ENCODE results near the gene RELN. TPM values are rescaled to one million over a fixed set of nuclear protein-coding genes. Genes with fewer than 3 reads are reported as not detected.

Gene RELN
- total RNA-seq, 2 experiments from 2014 or later: not detected

- H3K36me3 Mint-ChIP-seq (ENCODE audit: low read depth): no peaks in the 10 kb centered on the region
- DNase-seq: no peak
- ATAC-seq: no peak
- H3K27ac Mint-ChIP-seq: no peak overlapping the region
- no peak overlapping the region for H3K4me3 Mint-ChIP-seq
- ChIA-PET CTCF (no interaction called here), POLR2A (no interaction called here)
- H3K4me1 Mint-ChIP-seq: no peaks in the 10 kb centered on the region
- peaks cover 10% of the 10 kb centered on the region for H3K27me3 Mint-ChIP-seq
- intact Hi-C loops (cut with DNase I, micrococcal nuclease): no loop called here
- no peaks in the 10 kb centered on the region for H3K9me3 Mint-ChIP-seq (ENCODE audit: low read depth)
These were observed 447.0 kb downstream of the RELN start for GRCh38 chr7:103542470-103542869.

GRCh38 chr7:103541947-103542346 lies 447.5 kb downstream of the RELN start:
- intact Hi-C loops (cut with DNase I, micrococcal nuclease): no loop called here

GRCh38 chr7:103541026-103541425 lies 448.4 kb downstream of the RELN start:
- ATAC-seq: no peak
- CTCF ChIA-PET: no interaction called here
- POLR2A ChIA-PET: no interaction called here
- Mint-ChIP-seq H3K4me3 (no peak overlapping the region), H3K27me3 (peaks cover 14% of the 10 kb centered on the region), H3K9me3 (ENCODE audit: low read depth) (no peaks in the 10 kb centered on the region), H3K4me1 (no peaks in the 10 kb centered on the region), H3K36me3 (ENCODE audit: low read depth) (no peaks in the 10 kb centered on the region), H3K27ac (no peak overlapping the region)
- DNase-seq: no peak
- intact Hi-C loops (cut with DNase I, micrococcal nuclease): no loop called here

More at GRCh38 chr7:103541947-103542346, 447.5 kb downstream of the RELN start:
- H3K4me3 Mint-ChIP-seq: no peak overlapping the region
- ATAC-seq: no peak
- H3K9me3 Mint-ChIP-seq (ENCODE audit: low read depth): no peaks in the 10 kb centered on the region
- no peak overlapping the region for H3K27ac Mint-ChIP-seq
- DNase-seq: no peak
- peaks cover 14% of the 10 kb centered on the region for H3K27me3 Mint-ChIP-seq
- H3K36me3 Mint-ChIP-seq (ENCODE audit: low read depth): no peaks in the 10 kb centered on the region
- POLR2A ChIA-PET: no interaction called here
- CTCF ChIA-PET: interaction anchor here (0.5 kb wide), 1 partner anchor 377 kb away, joined by 3 read pairs; no protein-coding TSS in a partner anchor
- no peaks in the 10 kb centered on the region for H3K4me1 Mint-ChIP-seq

- H3K4me3 Mint-ChIP-seq: no peak overlapping the region
- ChIA-PET CTCF (no interaction called here), POLR2A (no interaction called here)
- H3K36me3 Mint-ChIP-seq (ENCODE audit: low read depth): no peaks in the 10 kb centered on the region
- DNase-seq (no peak), ATAC-seq (no peak)
- intact Hi-C loops (cut with DNase I, micrococcal nuclease): no loop called here
- H3K27ac Mint-ChIP-seq: no peak overlapping the region
- no peaks in the 10 kb centered on the region for H3K9me3 Mint-ChIP-seq (ENCODE audit: low read depth)
- H3K27me3 Mint-ChIP-seq: peaks cover 11% of the 10 kb centered on the region
- no peaks in the 10 kb centered on the region for H3K4me1 Mint-ChIP-seq
These were observed 449.1 kb downstream of the RELN start for GRCh38 chr7:103540338-103540737.

GRCh38 chr7:103539875-103540274 lies 449.6 kb downstream of the RELN start:
- CTCF ChIA-PET: no interaction called here

GRCh38 chr7:103538964-103539709 lies 450.3 kb downstream of the RELN start:
- intact Hi-C loops (cut with DNase I, micrococcal nuclease): no loop called here
- Mint-ChIP-seq H3K9me3 (ENCODE audit: low read depth) (no peaks in the 10 kb centered on the region), H3K27ac (no peak overlapping the region), H3K4me1 (no peaks in the 10 kb centered on the region), H3K36me3 (ENCODE audit: low read depth) (no peaks in the 10 kb centered on the region), H3K27me3 (peaks cover 10% of the 10 kb centered on the region), H3K4me3 (no peak overlapping the region)
- CTCF ChIA-PET: no interaction called here
- no peak for ATAC-seq
- POLR2A ChIA-PET: no interaction called here
- no peak for DNase-seq

More at GRCh38 chr7:103539875-103540274, 449.6 kb downstream of the RELN start:
- no peak overlapping the region for H3K4me3 Mint-ChIP-seq
- H3K4me1 Mint-ChIP-seq: no peaks in the 10 kb centered on the region
- ATAC-seq (no peak), DNase-seq (no peak)
- POLR2A ChIA-PET: no interaction called here
- no peak overlapping the region for H3K27ac Mint-ChIP-seq
- H3K36me3 Mint-ChIP-seq (ENCODE audit: low read depth): no peaks in the 10 kb centered on the region
- no peaks in the 10 kb centered on the region for H3K9me3 Mint-ChIP-seq (ENCODE audit: low read depth)
- intact Hi-C loops (cut with DNase I, micrococcal nuclease): no loop called here
- peaks cover 10% of the 10 kb centered on the region for H3K27me3 Mint-ChIP-seq

- Mint-ChIP-seq H3K27me3 (peaks cover 21% of the 10 kb centered on the region), H3K36me3 (ENCODE audit: low read depth) (no peaks in the 10 kb centered on the region), H3K4me1 (no peaks in the 10 kb centered on the region), H3K4me3 (no peak overlapping the region), H3K9me3 (ENCODE audit: low read depth) (no peaks in the 10 kb centered on the region), H3K27ac (no peak overlapping the region)
- intact Hi-C loops (cut with DNase I, micrococcal nuclease): no loop called here
- ChIA-PET POLR2A (no interaction called here), CTCF (no interaction called here)
- ATAC-seq (no peak), DNase-seq (no peak)
These were observed 455.7 kb downstream of the RELN start for GRCh38 chr7:103533761-103534160.

GRCh38 chr7:103532955-103533354 lies 456.5 kb downstream of the RELN start:
- DNase-seq (no peak), ATAC-seq (no peak)
- intact Hi-C loops (cut with DNase I, micrococcal nuclease): no loop called here
- POLR2A ChIA-PET: no interaction called here
- Mint-ChIP-seq H3K4me3 (no peak overlapping the region), H3K27ac (no peak overlapping the region), H3K9me3 (ENCODE audit: low read depth) (no peaks in the 10 kb centered on the region), H3K27me3 (peaks cover 23% of the 10 kb centered on the region), H3K36me3 (ENCODE audit: low read depth) (no peaks in the 10 kb centered on the region), H3K4me1 (no peaks in the 10 kb centered on the region)
- CTCF ChIA-PET: no interaction called here

GRCh38 chr7:103528152-103528551 lies 461.3 kb downstream of the RELN start:
- Mint-ChIP-seq H3K9me3 (ENCODE audit: low read depth) (no peaks in the 10 kb centered on the region), H3K27ac (no peak overlapping the region), H3K36me3 (ENCODE audit: low read depth) (no peaks in the 10 kb centered on the region), H3K4me3 (no peak overlapping the region), H3K4me1 (no peaks in the 10 kb centered on the region), H3K27me3 (peaks cover 21% of the 10 kb centered on the region)
- intact Hi-C loops (cut with DNase I, micrococcal nuclease): no loop called here
- ATAC-seq (no peak), DNase-seq (no peak)
- POLR2A ChIA-PET: no interaction called here
- CTCF ChIA-PET: no interaction called here

- CTCF ChIA-PET: interaction anchor here (1.1 kb wide), 1 partner anchor 12 kb away, joined by 3 read pairs; no protein-coding TSS in a partner anchor
- POLR2A ChIA-PET: no interaction called here
- no peak for DNase-seq
- Mint-ChIP-seq H3K27ac (no peak overlapping the region), H3K36me3 (ENCODE audit: low read depth) (no peaks in the 10 kb centered on the region), H3K27me3 (peaks cover 15% of the 10 kb centered on the region), H3K9me3 (ENCODE audit: low read depth) (no peaks in the 10 kb centered on the region), H3K4me1 (no peaks in the 10 kb centered on the region), H3K4me3 (no peak overlapping the region)
- ATAC-seq: no peak
- intact Hi-C loops (cut with DNase I, micrococcal nuclease): no loop called here
These were observed 463.5 kb downstream of the RELN start for GRCh38 chr7:103525937-103526336.

- Mint-ChIP-seq H3K27ac (no peak overlapping the region), H3K9me3 (ENCODE audit: low read depth) (no peaks in the 10 kb centered on the region), H3K27me3 (peaks cover 8% of the 10 kb centered on the region), H3K36me3 (ENCODE audit: low read depth) (no peaks in the 10 kb centered on the region), H3K4me1 (no peaks in the 10 kb centered on the region), H3K4me3 (no peak overlapping the region)
- POLR2A ChIA-PET: no interaction called here
- ATAC-seq: no peak
- DNase-seq: no peak
- CTCF ChIA-PET: no interaction called here
- intact Hi-C loops (cut with DNase I, micrococcal nuclease): no loop called here
These were observed 465.2 kb downstream of the RELN start for GRCh38 chr7:103524042-103524907.

- H3K4me1 Mint-ChIP-seq: no peaks in the 10 kb centered on the region
- CTCF ChIA-PET: interaction anchor here (0.6 to 0.7 kb wide), 3 partner anchors 52 to 458 kb away, joined by 3 read pairs; partner anchors contain the start of gene PMPCB
- no peak overlapping the region for H3K4me3 Mint-ChIP-seq
- no peaks in the 10 kb centered on the region for H3K36me3 Mint-ChIP-seq (ENCODE audit: low read depth)
- no peaks in the 10 kb centered on the region for H3K9me3 Mint-ChIP-seq (ENCODE audit: low read depth)
- DNase-seq: no peak
- no peak for ATAC-seq
- intact Hi-C loops (cut with DNase I, micrococcal nuclease): no loop called here
- peaks cover 7% of the 10 kb centered on the region for H3K27me3 Mint-ChIP-seq
- POLR2A ChIA-PET: no interaction called here
- H3K27ac Mint-ChIP-seq: no peak overlapping the region
These were observed 467.5 kb downstream of the RELN start for GRCh38 chr7:103521937-103522336.

Data from activated CD4-positive, alpha-beta T cell treated with anti-CD3 and anti-CD28 coated beads for 36 hours (primary cell).